Nephron progenitor cell (in vitro differentiated cells): ENCODE measurements around the gene MRPL57.

Experiments
- DNase-seq: peaks from one replicate; pipeline ENCODE4 v3.0.0; 2021
- H3K27ac Mint-ChIP-seq: 2 replicates; pipeline ENCODE4 v1.8.0; 2021; ENCODE audit warnings: mild to moderate bottlenecking, moderate library complexity, mixed read lengths
- H3K27me3 Mint-ChIP-seq: 2 replicates; pipeline ENCODE4 v1.8.0; 2021; ENCODE audit warnings: mild to moderate bottlenecking, low read depth, mixed read lengths; ENCODE audit not compliant: poor library complexity
- H3K36me3 Mint-ChIP-seq: 2 replicates; pipeline ENCODE4 v1.8.0; 2021; ENCODE audit warnings: low read depth, mixed read lengths
- H3K4me1 Mint-ChIP-seq: 2 replicates; pipeline ENCODE4 v1.8.0; 2021; ENCODE audit warnings: mixed read lengths
- H3K4me3 Mint-ChIP-seq: 2 replicates; pipeline ENCODE4 v1.8.0; 2021; ENCODE audit warnings: mild to moderate bottlenecking, moderate library complexity, mixed read lengths
- H3K9me3 Mint-ChIP-seq: 2 replicates; pipeline ENCODE4 v1.8.0; 2021; ENCODE audit warnings: mild to moderate bottlenecking, moderate library complexity, mixed read lengths
- CTCF ChIP-seq: fragments of 200-600 bp; sonication (generic); IDR thresholded peaks from 2 replicates; pipeline ENCODE4 v1.5.0; 2021; ENCODE audit warnings: antibody characterized with exemption

MRPL57 gene

GRCh38 chr13:21221268-21221667, 44.8 kb downstream of the MRPL57 start:
- TF ChIP-seq CTCF = no peak
- no peak overlapping the region for H3K27ac Mint-ChIP-seq
- peaks cover 13% of the 10 kb centered on the region for H3K9me3 Mint-ChIP-seq
- H3K4me3 Mint-ChIP-seq = no peak overlapping the region
- peaks cover 12% of the 10 kb centered on the region for H3K27me3 Mint-ChIP-seq
- no peak for DNase-seq
- peaks cover 1% of the 10 kb centered on the region for H3K4me1 Mint-ChIP-seq
- no peaks in the 10 kb centered on the region for H3K36me3 Mint-ChIP-seq

DNA sequence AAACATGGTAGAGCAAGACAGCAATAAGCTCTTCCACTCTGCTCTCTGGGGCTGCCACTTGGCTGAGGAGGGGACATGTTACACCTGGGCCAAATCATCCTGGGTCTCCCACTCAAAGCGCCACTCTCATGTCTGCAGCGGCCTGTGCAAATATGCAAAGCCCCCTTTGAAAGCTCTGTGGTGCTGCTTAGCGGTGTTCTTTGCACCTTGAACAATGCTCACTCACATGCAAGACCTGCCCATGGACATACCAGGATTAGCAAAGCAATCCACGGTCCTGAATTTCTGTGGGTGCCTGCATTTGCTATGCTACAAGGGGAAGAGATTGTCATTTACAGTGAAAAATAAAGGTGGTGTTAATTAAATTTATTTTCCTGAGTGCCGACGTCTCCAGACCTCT, 48.6 kb downstream of the MRPL57 start:
- Mint-ChIP-seq H3K9me3 (peaks cover 13% of the 10 kb centered on the region), H3K27ac (no peak overlapping the region), H3K4me3 (no peak overlapping the region), H3K27me3 (peaks cover 11% of the 10 kb centered on the region), H3K36me3 (no peaks in the 10 kb centered on the region), H3K4me1 (no peaks in the 10 kb centered on the region)
- no peak for DNase-seq
- no peak for TF ChIP-seq CTCF

DNA sequence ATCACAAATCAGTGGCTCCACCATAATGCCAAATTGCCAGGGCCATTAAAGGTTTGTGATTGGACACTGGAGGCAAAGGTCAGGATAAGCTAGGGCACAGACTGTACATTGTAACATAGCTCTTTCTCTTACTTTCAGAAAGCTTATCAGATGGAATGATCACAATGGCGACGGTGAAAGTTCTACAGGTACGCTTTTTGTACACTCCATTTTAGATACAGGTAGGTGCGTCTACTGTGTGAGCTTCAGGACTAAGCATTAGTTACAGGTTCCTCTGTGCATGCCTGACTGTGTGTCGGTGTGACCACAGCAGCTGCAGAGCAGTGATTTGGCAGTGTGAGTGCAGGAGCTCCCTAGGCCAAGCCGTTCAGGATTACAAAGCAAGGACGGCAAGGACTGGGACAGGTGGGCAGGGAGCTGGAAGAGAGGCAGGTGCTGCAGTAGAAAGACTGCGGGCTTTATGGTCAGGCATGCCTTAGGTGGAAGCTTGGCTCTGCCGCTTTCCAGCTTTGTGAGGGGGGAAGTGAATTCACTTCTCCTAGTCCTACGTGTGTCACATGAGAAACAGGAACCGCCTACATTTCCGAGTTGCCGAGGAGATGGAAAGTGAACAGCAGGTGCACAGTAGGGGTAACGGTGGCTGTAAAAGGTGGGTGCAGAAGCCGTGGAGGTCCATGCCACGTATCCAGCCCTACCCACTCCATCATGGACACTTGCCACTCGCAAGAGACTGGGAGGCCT, 49.6 kb downstream of the MRPL57 start:
- TF ChIP-seq CTCF = no peak
- no peak for DNase-seq
- Mint-ChIP-seq H3K27ac (no peak overlapping the region), H3K4me3 (no peak overlapping the region), H3K36me3 (no peaks in the 10 kb centered on the region), H3K27me3 (peaks cover 11% of the 10 kb centered on the region), H3K9me3 (peaks cover 13% of the 10 kb centered on the region), H3K4me1 (peaks cover 5% of the 10 kb centered on the region)

- DNase-seq = no peak
- H3K36me3 Mint-ChIP-seq = no peaks in the 10 kb centered on the region
- peaks cover 18% of the 10 kb centered on the region for H3K4me1 Mint-ChIP-seq
- H3K4me3 Mint-ChIP-seq = no peak overlapping the region
- no peaks in the 10 kb centered on the region for H3K9me3 Mint-ChIP-seq
- H3K27ac Mint-ChIP-seq = no peak overlapping the region
- no peak for TF ChIP-seq CTCF
- H3K27me3 Mint-ChIP-seq = peaks cover 15% of the 10 kb centered on the region
Measured at GRCh38 chr13:21227917-21228316, 51.5 kb downstream of the MRPL57 start.
